PC-9 (cell line): ENCODE data around the gene ULK2.

Experiments
- CTCF ChIP-seq: fragments of 200-600 bp; sonication (generic); conservative IDR thresholded peaks from 2 replicates; pipeline ENCODE4 v1.6.1; 2017; ENCODE audit warnings: mixed run types, antibody characterized with exemption, mild to moderate bottlenecking, moderate library complexity
- EZH2 ChIP-seq: fragments of 200-600 bp; sonication (generic); IDR thresholded peaks from 2 replicates; pipeline ENCODE4 v1.8.0; 2017; ENCODE audit warnings: antibody characterized with exemption, low read depth

DNA sequence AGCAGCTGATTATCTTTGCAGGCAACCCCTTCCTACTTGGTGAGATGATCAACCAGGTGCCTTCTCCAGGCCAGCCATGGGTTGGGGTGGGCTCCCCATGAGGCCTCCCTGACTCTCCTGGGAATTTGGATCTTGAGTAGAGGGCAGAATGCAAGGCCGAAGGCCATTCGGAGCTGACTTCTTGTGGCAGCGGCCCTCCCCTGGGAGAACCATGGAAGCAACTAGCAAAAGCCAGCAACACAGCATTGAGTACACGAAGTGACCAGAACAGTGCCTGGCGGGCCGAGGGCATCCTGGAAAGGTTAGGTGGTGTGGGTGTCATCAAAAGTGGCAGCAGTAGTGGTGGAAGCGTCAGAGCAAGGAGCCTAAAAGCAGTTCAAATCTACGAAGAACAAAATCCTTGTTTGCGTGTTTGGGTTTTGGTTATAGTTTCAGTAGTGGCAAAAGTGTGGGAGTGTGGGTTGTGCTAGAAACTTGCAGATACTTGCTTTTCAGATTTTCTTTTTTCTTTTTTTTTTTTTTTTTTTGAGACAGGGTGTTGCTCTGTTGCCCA lies 117.6 kb downstream of the ULK2 start:
- TF ChIP-seq CTCF: no peak
- TF ChIP-seq EZH2: no peak
